Ascending aorta (tissue), 2 donors: ENCODE data around the gene TEAD1. TPM values are rescaled to one million over a fixed set of nuclear protein-coding genes. Genes with fewer than 3 reads are reported as not detected.

Source experiments
- DNase-seq, 2 donors: peaks; one replicate each; pipeline ENCODE4 v3.0.0-alpha.2; 2019; ENCODE audit warnings: low spot score in 2 of 2
- H3K27ac ChIP-seq, 2 donors: fragments of 200-600 bp; sonication (generic); one replicate each; pipeline ENCODE4 v1.5.1; 2016 to 2017; ENCODE audit warnings: mild to moderate bottlenecking in 1 of 2
- H3K27me3 ChIP-seq: fragments of 200-600 bp; sonication (generic); one replicate; pipeline ENCODE4 v1.5.1; 2017
- H3K36me3 ChIP-seq, 2 donors: fragments of 200-600 bp; sonication (generic); one replicate each; pipeline ENCODE4 v1.5.1; 2016
- H3K4me1 ChIP-seq, 2 donors: fragments of 200-600 bp; sonication (generic); one replicate each; pipeline ENCODE4 v1.5.1; 2016 to 2017; ENCODE audit warnings: mild to moderate bottlenecking in 1 of 2
- H3K4me3 ChIP-seq, 2 donors: fragments of 200-600 bp; sonication (generic); one replicate each; pipeline ENCODE4 v1.5.1; 2016 to 2017; ENCODE audit warnings: mild to moderate bottlenecking in 1 of 2
- H3K9me3 ChIP-seq, 2 donors: fragments of 200-600 bp; sonication (generic); one replicate each; pipeline ENCODE4 v1.5.1; 2016
- intact Hi-C: fragments of 100-400 bp; cut with DNase I; formaldehyde crosslinking; loops from one replicate; pipeline ENCODE4 v1.15.1; 2023
- total RNA-seq: library from RNA; depleted of rRNA; stranded (reverse); fragments of >200 nt; gene quantifications from one replicate; pipeline ENCODE4 v1.1.0, GENCODE V29; 2016
- TF ChIP-seq, protein P1 (sequence below), 3 experiments: fragments of 200-600 bp in 2 of 3; fragments of 450-650 bp in 1 of 3; sonication (generic) in 2 of 3; IDR thresholded peaks; one replicate each; pipeline ENCODE4 v1.5.1; 2016 to 2019; ENCODE audit warnings: antibody characterized with exemption in 3 of 3, mild to moderate bottlenecking in 1 of 3, moderate library complexity in 1 of 3

Gene TEAD1
- total RNA-seq, 1 donor from 2014 or later: 112 TPM

DNA sequence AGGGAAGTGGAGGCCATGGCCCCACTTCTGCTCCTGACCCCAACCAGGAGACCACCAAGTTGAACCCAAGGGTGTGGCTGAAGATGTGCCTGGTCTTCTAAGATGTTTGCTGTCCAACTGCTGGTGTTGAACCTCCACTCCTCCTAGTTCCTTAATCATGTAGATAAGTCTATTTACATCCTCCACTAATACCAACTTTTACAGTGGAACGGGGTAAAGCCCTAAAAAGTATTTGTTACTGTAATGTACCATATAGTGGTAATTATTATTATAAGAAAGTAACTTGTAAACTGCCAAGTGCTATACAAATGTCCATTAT, 315.9 kb downstream of the TEAD1 start:
- no peak for DNase-seq
- intact Hi-C loops: no loop called here
- Histone ChIP-seq H3K36me3 (no peaks in the 10 kb centered on the region), H3K9me3 (no peaks in the 10 kb centered on the region), H3K27me3 (no peaks in the 10 kb centered on the region), H3K27ac (no peak overlapping the region), H3K4me1 (no peaks in the 10 kb centered on the region), H3K4me3 (no peak overlapping the region)
- TF ChIP-seq, protein P1, sequence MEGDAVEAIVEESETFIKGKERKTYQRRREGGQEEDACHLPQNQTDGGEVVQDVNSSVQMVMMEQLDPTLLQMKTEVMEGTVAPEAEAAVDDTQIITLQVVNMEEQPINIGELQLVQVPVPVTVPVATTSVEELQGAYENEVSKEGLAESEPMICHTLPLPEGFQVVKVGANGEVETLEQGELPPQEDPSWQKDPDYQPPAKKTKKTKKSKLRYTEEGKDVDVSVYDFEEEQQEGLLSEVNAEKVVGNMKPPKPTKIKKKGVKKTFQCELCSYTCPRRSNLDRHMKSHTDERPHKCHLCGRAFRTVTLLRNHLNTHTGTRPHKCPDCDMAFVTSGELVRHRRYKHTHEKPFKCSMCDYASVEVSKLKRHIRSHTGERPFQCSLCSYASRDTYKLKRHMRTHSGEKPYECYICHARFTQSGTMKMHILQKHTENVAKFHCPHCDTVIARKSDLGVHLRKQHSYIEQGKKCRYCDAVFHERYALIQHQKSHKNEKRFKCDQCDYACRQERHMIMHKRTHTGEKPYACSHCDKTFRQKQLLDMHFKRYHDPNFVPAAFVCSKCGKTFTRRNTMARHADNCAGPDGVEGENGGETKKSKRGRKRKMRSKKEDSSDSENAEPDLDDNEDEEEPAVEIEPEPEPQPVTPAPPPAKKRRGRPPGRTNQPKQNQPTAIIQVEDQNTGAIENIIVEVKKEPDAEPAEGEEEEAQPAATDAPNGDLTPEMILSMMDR (IDR thresholded peaks at IDR 0.05): no peak

DNA sequence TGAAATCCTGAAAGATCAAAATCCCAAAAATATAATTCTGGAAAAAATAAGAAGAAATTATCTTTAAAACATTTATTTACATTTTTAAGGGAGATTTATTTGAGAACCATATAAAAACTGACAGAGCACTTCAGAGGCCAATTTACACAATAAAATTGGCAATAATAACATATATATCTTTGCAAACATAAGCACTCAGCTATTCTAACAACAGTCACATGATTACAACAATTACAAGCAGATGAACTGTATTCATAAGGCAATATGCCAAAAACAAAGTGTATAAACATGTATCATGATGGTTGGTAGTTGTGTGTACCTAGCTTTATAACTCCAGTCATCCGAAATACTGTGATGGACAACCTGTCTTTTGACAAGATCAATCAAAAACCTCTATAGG, 317.2 kb downstream of the TEAD1 start:
- Histone ChIP-seq H3K36me3 (no peaks in the 10 kb centered on the region), H3K27ac (no peak overlapping the region), H3K27me3 (no peaks in the 10 kb centered on the region), H3K4me1 (no peaks in the 10 kb centered on the region), H3K4me3 (no peak overlapping the region), H3K9me3 (no peaks in the 10 kb centered on the region)
- DNase-seq: no peak
- TF ChIP-seq, protein P1 (IDR thresholded peaks at IDR 0.05): no peak
- intact Hi-C loops: no loop called here

DNA sequence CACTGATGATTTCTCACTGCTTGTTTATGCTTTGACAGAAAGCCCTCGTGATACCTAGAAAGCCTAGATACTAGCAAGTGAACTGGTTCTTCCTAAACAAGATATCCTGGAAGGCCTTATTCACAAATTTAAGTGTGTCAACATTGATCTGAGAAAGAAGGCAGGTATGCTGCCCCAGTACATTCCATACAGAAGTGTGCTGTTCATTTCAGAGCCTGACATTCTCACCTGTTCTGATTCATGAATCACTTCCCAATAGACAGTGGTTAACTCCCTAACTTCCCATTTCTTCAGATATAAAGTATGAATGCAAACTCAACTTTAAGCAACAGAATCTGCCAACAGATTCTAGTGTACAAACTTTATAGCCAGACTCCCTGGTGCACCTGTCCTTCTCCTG, 319.4 kb downstream of the TEAD1 start:
- Histone ChIP-seq H3K27ac (no peak overlapping the region), H3K27me3 (no peaks in the 10 kb centered on the region), H3K36me3 (no peaks in the 10 kb centered on the region), H3K4me3 (no peak overlapping the region), H3K9me3 (no peaks in the 10 kb centered on the region), H3K4me1 (no peaks in the 10 kb centered on the region)
- DNase-seq: no peak
- TF ChIP-seq, protein P1 (IDR thresholded peaks at IDR 0.05): no peak
- intact Hi-C loops: no loop called here
